ENCODE measurements around the gene HIVEP3. TPM values are rescaled to one million over a fixed set of nuclear protein-coding genes. Genes with fewer than 3 reads are reported as not detected.

The HIVEP3 gene
- total RNA-seq, 1 donor from 2014 or later: 5.8 TPM

GRCh38 chr1:41789661-41790330 lies 128.9 kb downstream of the HIVEP3 start:
- H3K27me3 ChIP-seq (ENCODE audit: control insufficient read depth, insufficient read depth, low read length): no peaks in the 10 kb centered on the region
- H3K36me3 ChIP-seq (ENCODE audit: control insufficient read depth, insufficient read depth, low read length): no peaks in the 10 kb centered on the region
- DNase-seq (ENCODE audit: low read depth): no peak
- H3K4me3 ChIP-seq (ENCODE audit: low read depth, low read length): no peak overlapping the region
- TF ChIP-seq, protein P1, sequence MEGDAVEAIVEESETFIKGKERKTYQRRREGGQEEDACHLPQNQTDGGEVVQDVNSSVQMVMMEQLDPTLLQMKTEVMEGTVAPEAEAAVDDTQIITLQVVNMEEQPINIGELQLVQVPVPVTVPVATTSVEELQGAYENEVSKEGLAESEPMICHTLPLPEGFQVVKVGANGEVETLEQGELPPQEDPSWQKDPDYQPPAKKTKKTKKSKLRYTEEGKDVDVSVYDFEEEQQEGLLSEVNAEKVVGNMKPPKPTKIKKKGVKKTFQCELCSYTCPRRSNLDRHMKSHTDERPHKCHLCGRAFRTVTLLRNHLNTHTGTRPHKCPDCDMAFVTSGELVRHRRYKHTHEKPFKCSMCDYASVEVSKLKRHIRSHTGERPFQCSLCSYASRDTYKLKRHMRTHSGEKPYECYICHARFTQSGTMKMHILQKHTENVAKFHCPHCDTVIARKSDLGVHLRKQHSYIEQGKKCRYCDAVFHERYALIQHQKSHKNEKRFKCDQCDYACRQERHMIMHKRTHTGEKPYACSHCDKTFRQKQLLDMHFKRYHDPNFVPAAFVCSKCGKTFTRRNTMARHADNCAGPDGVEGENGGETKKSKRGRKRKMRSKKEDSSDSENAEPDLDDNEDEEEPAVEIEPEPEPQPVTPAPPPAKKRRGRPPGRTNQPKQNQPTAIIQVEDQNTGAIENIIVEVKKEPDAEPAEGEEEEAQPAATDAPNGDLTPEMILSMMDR (IDR thresholded peaks at IDR 0.05; ENCODE audit: insufficient read depth, low read length, poor library complexity, severe bottlenecking): no peak

- Histone ChIP-seq H3K27me3 (ENCODE audit: control insufficient read depth, insufficient read depth, low read length) (no peaks in the 10 kb centered on the region), H3K4me3 (ENCODE audit: low read depth, low read length) (no peak overlapping the region), H3K36me3 (ENCODE audit: control insufficient read depth, insufficient read depth, low read length) (no peaks in the 10 kb centered on the region)
- no peak for DNase-seq (ENCODE audit: low read depth)
- TF ChIP-seq, protein P1 (IDR thresholded peaks at IDR 0.05; ENCODE audit: insufficient read depth, low read length, poor library complexity, severe bottlenecking): no peak
Observed at GRCh38 chr1:41788427-41788826, 130.3 kb downstream of the HIVEP3 start.

- H3K36me3 ChIP-seq (ENCODE audit: control insufficient read depth, insufficient read depth, low read length): peaks cover 1% of the 10 kb centered on the region
- no peak overlapping the region for H3K4me3 ChIP-seq (ENCODE audit: low read depth, low read length)
- H3K27me3 ChIP-seq (ENCODE audit: control insufficient read depth, insufficient read depth, low read length): no peaks in the 10 kb centered on the region
- TF ChIP-seq, protein P1 (IDR thresholded peaks at IDR 0.05; ENCODE audit: insufficient read depth, low read length, poor library complexity, severe bottlenecking): no peak
- no peak for DNase-seq (ENCODE audit: low read depth)
Observed at GRCh38 chr1:41784531-41785274, 134.0 kb downstream of the HIVEP3 start.

DNA sequence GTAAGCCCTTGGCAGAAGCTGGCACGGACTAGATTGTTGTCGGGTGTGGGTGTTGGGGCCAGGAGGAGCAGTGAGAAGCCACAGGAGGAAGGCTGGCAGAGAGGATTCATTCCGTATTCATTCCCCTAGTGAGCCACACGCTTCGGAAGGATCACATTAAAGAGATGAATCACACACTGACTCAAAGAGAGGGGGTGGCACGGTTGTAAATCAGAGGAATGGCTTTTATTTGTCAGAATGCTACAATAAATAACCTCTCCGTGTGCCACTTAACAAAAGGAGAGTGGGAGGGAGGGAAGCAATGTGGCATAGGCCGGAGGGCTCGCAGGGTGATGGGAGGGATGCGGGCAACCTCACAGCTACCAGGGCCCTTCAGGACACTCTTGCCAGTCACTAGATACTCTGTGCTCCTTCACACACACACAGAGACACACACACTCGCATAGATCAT lies 135.5 kb downstream of the HIVEP3 start:
- peaks cover 1% of the 10 kb centered on the region for H3K36me3 ChIP-seq (ENCODE audit: control insufficient read depth, insufficient read depth, low read length)
- H3K27me3 ChIP-seq (ENCODE audit: control insufficient read depth, insufficient read depth, low read length): no peaks in the 10 kb centered on the region
- peak; percentile 89 for DNase-seq (ENCODE audit: low read depth)
- H3K4me3 ChIP-seq (ENCODE audit: low read depth, low read length): no peak overlapping the region
- TF ChIP-seq, protein P1 (IDR thresholded peaks at IDR 0.05; ENCODE audit: insufficient read depth, low read length, poor library complexity, severe bottlenecking): no peak

- Histone ChIP-seq H3K4me3 (ENCODE audit: low read depth, low read length) (no peak overlapping the region), H3K36me3 (ENCODE audit: control insufficient read depth, insufficient read depth, low read length) (peaks cover 2% of the 10 kb centered on the region), H3K27me3 (ENCODE audit: control insufficient read depth, insufficient read depth, low read length) (no peaks in the 10 kb centered on the region)
- DNase-seq (ENCODE audit: low read depth): peak; percentile 35
- TF ChIP-seq, protein P1 (IDR thresholded peaks at IDR 0.05; ENCODE audit: insufficient read depth, low read length, poor library complexity, severe bottlenecking): no peak
Observed at GRCh38 chr1:41780916-41781315, 137.8 kb downstream of the HIVEP3 start.
